Erythroblast (primary cell): ENCODE results near the gene SEMG1.

ENCODE experiments used
- GATA1 ChIP-seq: IDR thresholded peaks from 2 replicates; pipeline ENCODE4 v1.6.1; 2011; ENCODE audit warnings: low read depth, mild to moderate bottlenecking, control low read depth, low read length, moderate library complexity
- POLR2A ChIP-seq: IDR thresholded peaks from 2 replicates; pipeline ENCODE4 v1.6.1; 2011; ENCODE audit warnings: mild to moderate bottlenecking, low read length

- TF ChIP-seq POLR2A (no peak), GATA1 (no peak)
Observed at GRCh38 chr20:45257161-45257560, 50.3 kb downstream of the SEMG1 start.
